Activated T-helper 9 cell treated with anti-CD3 and anti-CD28 coated beads, Interleukin-2, amount 50 U/mL, for 16 hours (primary cell): ENCODE measurements around the gene PRSS56.
A peak's percentile ranks its signal among the peaks of the same experiment; 100 is the strongest.
"Not testable (repeated sequence)": the region's sequence is repeated elsewhere in the genome, so short reads cannot be mapped to it uniquely, and the experiment has no call there.

ENCODE experiments used
- DNase-seq: peaks from one replicate; pipeline ENCODE4 v3.0.0-alpha.2; 2020; ENCODE audit warnings: low read depth

Gene PRSS56

GRCh38 chr2:232541961-232542714 lies 21.9 kb downstream of the PRSS56 start:
- no peak for DNase-seq

- no peak for DNase-seq
These were observed 22.7 kb downstream of the PRSS56 start for GRCh38 chr2:232542715-232543467.

GRCh38 chr2:232543491-232543890 lies 23.3 kb downstream of the PRSS56 start:
- DNase-seq: no peak

DNA sequence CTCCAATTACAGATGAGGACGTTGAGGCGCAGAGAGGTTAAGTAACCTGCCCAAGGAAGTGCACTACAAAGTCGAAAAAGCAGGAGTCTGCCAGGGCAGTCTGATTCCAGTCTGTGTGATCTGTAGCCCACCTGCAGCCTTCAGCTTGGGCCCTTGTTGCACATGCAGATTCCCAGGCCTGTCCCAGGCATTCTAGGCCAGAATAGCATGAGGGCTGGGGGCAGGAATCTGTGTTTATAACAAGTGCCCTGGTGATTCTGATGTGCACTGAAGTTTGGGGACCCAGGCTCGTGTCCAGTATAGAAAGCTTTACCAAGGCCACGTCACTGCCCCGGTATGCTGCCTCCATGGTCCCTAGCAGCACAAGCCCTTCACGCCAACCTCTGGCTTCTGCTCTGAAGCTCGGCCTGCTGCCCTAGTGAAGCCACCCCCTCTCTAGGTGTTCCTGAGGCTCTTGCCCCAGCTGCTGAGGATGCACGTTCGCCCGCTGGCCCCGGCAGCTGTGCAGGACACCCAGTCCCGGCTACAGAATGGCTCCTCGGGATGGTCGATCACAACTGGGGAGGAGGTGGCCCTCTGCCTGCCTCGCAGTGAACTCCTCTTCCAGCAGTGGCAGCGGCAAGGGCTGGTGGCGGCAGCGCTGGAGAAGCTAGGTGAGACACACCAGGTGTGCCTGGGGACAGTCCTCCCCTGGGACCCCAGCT lies 23.9 kb downstream of the PRSS56 start:
- DNase-seq: no peak

DNA sequence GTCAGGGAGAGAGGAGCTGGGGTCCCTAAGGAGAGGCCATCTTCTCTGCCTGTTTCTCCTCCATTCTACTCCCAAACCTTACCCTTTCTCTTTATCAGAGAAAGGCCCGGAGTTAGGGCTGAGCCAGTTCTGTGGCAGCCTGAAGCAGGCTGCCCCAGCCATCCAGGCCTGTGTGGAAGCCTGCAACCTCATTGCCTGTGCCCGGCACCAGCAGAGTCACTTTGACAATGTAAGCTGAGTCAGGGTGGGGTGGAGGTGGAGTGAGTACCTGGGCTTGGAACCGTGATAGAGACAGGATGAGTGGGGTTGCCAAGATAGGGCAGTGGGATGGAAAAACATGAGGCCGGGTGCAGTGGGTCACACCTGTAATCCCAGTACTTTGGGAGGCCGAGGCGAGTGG lies 24.5 kb downstream of the PRSS56 start:
- no peak for DNase-seq

DNA sequence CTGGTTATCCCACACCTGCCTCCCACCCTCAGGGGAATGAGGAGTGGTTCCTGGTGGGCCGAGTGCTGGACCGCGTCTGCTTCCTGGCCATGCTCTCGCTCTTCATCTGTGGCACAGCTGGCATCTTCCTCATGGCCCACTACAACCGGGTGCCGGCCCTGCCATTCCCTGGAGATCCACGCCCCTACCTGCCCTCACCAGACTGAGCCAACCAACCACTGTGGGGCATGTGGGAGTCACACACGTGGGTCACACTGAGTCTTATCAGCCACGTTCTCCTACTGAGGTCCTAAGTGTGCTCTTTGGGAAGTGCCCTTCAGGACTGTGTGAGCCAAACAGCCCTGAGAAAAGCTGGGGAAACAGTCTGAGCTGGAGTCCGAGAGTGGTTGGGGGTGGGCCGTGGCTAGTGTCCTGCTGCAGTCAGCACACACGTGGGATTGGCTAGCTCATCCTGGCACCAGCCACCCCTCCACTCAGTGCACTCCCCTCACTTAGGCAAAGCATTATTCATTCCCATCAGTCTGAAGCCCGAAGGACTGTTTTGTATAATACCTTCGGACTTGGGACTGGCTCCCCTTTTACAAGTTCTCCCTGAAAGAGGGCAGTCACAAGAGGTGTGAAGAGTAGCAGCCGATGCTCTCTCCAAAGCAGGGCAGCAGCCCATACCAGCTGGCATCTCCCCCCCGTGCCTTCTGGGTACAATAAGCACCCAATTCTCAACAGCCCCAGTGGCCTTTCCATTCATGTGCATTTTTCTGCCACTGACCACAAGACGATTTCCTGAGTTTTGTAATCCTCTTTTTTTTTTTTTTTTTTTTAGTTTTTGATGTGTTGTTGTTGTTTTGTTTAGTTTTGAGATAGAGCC lies 25.6 kb downstream of the PRSS56 start:
- no peak for DNase-seq

- DNase-seq: no peak
These were observed 27.8 kb downstream of the PRSS56 start for GRCh38 chr2:232547991-232548390.

- DNase-seq: no peak
These were observed 29.6 kb downstream of the PRSS56 start for GRCh38 chr2:232549655-232550353.

DNA sequence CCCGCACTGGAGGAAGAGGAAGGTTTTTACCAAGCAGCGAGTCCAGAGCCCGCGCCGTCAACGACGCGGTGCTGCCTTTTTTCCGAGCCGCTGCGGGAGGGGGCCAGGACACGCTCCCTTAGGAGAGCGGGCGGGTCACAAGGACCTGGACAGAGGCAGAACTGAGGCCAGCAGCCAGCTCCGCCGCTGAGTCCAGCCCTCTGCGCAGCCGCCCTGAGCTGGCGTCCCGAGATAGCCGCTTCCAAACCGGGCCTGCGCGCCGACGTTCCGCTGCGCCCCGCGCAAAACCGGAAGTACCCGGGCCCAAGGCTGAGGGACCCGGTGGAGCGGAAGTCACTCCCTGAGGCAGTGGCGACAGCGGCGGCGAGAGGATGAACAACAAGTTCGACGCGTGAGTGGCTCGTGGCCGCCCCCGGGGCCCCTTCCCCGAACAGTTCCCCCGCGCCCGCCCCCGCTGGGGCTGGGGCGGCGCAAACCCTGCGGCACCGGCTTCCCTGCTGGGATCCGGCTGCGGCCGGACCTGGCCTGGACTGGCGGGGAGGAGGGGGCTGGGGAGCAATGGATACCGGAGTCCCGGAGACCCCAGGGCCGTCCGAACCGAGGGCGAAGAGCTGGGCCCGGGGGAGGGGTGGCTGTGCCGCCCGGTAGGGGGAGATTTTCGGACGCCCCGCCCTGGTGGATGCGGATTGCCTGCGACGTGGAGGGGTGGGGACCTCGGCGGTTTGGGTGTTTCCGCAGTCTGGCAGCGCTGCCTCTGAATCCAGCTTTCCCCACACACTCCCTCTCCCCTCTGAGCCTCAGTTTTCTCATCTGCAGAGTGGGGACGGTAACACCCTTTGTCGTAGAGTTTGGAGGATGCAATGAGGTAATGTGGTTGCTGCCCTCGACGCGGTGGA lies 30.4 kb downstream of the PRSS56 start, which contains the start of the genes EIF4E2 and TIGD1:
Gene EIF4E2 (plus strand): TSS at position 336 of the 896 bp plus-strand sequence. CDS start 36 bp downstream, at position 372.
Gene TIGD1 (minus strand): TSS at position 204 of the 896 bp plus-strand sequence. CDS start 675 bp downstream, outside the sequence.
- DNase-seq: peak; percentile 89

DNA sequence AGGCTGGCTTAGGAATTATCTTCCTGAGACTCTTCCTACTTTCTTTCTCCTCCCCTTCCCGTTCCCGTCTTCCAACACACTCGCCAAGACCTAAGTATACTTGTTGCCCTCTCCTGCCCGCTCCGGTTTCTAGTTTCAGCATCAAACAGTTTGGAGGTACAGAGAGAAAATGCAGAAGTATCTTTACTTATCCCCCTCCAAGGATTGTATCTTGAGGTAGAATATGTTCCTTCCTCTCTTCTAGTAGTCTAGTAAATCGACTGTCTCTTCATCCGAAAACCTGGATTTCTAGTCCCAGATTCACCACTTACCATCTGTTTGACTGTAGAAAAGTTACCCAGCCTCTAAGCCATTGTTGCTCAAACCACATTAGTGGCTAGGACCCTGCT lies 31.1 kb downstream of the PRSS56 start:
- DNase-seq: no peak

- no peak for DNase-seq
These were observed 31.6 kb downstream of the PRSS56 start for GRCh38 chr2:232551776-232552175.

- DNase-seq: no peak
These were observed 36.2 kb downstream of the PRSS56 start for GRCh38 chr2:232556426-232556825.

GRCh38 chr2:232562515-232563151 lies 42.4 kb downstream of the PRSS56 start:
- DNase-seq: no peak

GRCh38 chr2:232563580-232563979 lies 43.4 kb downstream of the PRSS56 start:
- no peak for DNase-seq

DNA sequence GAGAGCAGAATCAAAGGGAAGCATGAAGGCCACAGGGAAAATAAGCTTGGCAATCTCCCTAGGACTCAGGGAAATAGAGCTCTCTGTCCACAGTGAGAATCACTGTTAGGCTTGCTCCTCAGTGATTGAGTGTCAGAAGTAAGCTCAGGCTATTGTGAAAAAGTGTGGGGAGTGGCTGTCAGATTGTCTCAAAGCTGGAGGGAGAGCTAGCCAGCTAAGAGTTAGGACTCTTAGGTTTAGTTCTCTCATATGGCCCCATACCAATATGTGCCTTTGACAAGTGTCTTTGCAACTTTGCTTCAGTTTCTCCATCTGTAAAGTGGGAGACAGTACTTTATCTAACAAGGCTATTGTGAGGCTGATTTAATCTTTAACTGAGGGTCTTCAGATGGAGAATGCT lies 47.5 kb downstream of the PRSS56 start:
- DNase-seq: no peak

DNA sequence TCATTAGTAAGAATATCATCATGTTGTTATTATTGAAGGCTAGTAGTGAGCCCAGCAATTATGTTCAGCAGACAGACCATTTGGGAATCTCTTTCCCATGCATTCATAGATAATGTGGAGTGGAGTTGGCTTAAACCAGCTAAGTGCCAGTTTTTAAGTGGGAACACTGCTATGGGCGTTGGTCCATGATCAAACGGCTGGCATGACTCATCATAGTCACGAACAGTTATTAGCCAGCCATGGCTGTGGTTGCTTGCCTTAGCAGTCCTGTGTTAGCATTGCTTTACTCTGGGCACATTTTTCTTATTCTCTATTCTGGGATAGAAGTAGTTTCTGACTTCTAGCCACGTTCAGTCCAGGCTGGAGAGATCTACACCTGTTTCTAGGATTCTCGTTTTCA lies 48.0 kb downstream of the PRSS56 start:
- DNase-seq: no peak

DNA sequence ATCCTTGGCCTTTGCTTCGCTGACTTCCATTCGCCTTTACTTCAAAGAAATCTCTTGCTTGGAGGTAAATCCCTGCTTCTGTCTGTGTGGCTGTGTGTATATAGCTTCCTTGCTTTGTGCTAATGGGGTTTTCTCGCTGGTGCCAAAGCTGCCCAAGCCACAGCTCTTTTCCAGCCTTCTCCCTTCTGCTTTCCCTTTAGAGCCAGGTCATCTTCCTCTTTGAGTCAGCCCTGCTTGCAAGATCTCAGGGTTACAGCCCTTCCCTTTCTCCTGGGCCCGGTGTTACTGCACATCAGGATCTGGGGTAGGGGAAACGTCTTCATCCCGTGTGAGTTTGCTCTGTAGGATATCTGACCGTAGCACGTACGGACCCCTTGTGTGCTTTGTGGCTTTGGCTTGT lies 49.4 kb downstream of the PRSS56 start:
- no peak for DNase-seq

DNA sequence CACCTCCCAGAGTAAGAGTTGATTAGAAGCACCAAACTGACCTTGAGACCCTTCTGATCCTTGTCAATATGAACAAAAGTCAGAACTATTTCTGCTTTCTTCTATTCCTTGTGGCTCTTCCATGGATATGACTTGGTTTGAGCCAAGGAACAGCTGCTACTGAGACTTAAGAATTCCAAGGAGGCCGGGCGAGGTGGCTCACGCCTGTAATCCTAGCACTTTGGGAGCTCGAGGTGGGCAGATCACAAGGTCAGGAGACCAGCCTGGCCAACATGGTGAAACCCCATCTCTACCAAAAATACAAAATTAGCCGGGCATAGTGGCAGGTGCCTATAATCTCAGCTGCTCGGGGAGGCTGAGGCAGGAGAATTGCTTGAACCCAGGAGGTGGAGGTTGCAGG lies 50.3 kb downstream of the PRSS56 start:
- DNase-seq: not testable (repeated sequence)

GRCh38 chr2:232571026-232571474 lies 50.9 kb downstream of the PRSS56 start:
- DNase-seq: no peak
